DLD1 (cell line): ENCODE data around the gene PRKAG3.
"Not testable (repeated sequence)": the region's sequence is repeated elsewhere in the genome, so short reads cannot be mapped to it uniquely, and the experiment has no call there.

Source experiments
- in situ Hi-C: cut with HindIII; loops from 2 replicates; pipeline ENCODE4 v1.10.0; 2017; ENCODE audit warnings: low sequenced_read_pairs

PRKAG3 gene

DNA sequence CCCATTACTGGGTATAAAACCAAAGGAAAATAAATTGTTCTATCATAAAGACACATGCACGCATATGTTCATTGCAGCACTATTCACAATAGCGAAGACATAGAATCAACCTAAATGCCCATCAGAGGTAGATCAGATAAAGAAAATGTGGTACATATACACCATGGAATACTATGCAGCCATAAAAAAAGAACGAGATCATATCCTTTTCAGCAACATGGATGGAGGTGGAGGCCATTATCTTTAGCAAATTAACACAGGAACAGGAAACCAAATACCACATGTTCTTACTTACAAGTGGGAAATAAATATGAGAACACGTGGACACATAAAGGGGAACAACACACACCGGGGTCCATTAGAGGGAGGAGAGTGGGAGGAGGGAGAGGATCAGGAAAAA, 12.7 kb upstream of the PRKAG3 start:
- in situ Hi-C loops, result not testable (repeated sequence)

GRCh38 chr2:218839888-218840287, 8.3 kb upstream of the PRKAG3 start:
- in situ Hi-C loops, result no loop called here

GRCh38 chr2:218839430-218839829, 7.8 kb upstream of the PRKAG3 start:
- in situ Hi-C loops, result no loop called here

DNA sequence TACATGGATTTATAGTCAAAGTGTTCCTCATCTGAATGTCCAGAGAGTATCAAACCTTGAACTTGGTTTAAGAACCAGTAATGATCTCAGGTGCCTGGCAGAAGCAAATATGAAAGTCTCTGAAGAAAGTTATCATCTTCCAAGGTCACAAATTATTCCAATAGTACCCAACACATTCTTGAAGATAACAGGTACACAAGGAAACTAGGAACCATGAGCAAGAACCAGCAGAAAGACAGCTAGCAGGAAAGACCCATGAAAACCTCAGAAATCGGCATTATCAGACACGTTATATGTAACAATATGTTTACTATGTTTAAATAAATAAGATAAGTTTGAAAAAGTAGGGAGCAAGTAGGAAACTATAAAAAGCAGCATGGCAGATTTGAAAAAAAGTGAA, 5.9 kb upstream of the PRKAG3 start:
- in situ Hi-C loops, result no loop called here

DNA sequence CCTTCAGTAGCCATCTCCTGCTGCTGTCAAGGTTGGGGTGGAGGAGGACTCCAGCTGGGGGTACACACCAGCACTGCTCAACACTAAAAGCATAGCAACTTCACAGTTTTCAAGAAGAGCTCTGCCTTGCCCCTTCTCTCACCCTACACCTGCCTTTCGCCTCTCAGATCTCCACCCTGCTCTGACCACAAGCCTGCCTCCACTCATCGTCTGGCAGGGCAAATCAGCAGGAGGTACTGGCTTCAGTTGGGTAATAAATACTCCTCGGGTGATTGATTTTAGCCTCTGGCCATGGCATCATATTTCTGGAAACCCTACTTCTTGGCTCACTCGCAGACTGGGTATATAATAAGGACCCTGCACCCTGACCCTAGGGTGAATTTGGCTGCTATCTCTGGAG, 3.1 kb upstream of the PRKAG3 start:
- in situ Hi-C loops, result no loop called here

GRCh38 chr2:218833023-218833609, 1.5 kb upstream of the PRKAG3 start:
- in situ Hi-C loops, result no loop called here

DNA sequence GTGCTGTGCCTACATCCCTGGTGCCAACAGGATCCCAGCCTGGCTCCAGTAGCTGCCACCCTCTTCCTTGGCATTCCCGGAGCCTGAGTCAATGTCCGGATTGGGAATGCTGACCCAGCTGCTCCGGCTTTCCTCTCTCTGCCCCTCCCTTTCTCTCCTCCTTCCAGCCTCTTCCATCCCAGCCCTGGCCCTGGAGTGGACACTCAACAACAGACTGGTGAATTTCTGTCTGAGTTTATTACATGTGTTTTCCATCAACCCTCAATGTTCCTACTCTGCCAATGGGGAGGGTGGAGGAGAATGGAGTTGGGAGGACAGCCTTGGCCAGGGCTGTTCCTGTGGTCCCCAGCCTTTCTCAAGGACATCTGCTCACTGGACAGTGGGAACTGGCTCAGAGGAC, 917 bp upstream of the PRKAG3 start:
- in situ Hi-C loops, result no loop called here

DNA sequence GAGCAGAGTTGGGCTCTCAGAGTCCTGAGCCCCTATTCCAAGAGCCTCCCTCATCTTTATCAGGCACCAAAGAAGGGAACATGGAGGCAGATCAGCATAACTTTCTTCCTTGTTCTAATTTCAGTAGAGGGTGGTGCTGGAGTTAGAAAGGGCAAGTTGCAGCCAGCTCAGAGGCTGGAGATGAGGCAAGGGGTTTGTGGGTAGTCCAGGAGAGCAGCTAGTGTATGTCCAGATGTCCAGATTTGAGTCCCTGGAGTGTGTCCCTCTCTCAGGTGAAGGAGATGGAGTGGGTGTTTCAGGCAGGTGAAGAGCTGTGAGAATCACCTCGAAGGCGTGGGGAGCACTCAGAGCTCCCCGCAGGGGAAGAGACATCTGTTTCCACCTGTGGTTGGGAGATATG, 478 bp upstream of the PRKAG3 start:
- in situ Hi-C loops, result no loop called here

- in situ Hi-C loops, result no loop called here
Measured at GRCh38 chr2:218830526-218831306, 887 bp downstream of the PRKAG3 start.

- in situ Hi-C loops, result no loop called here
Measured at GRCh38 chr2:218829868-218830451, 1.6 kb downstream of the PRKAG3 start.

GRCh38 chr2:218828477-218828778, 3.2 kb downstream of the PRKAG3 start:
- in situ Hi-C loops, result no loop called here

- in situ Hi-C loops, result no loop called here
Measured at GRCh38 chr2:218827701-218828476, 3.7 kb downstream of the PRKAG3 start.

- in situ Hi-C loops, result no loop called here
Measured at GRCh38 chr2:218826791-218827190, 4.8 kb downstream of the PRKAG3 start.

DNA sequence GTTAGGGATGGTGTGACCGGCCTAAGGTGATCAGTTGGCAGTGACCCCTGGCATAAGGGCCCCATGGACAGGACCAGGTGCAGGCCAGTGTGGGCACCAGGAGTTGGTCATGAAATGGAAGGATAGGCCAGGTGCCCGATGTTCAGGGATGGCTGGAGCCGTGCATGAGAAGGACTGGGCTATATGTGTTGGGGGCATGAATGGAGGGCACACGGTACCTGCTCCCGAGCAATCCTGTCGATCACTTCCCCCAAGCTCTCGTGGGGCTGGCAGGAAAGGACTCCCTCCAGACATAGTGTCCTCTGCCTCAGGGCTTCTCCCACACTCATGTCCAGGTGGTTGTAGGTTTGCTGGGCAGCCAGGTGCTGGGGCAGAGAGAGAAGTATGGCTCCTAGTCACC, 7.6 kb downstream of the PRKAG3 start:
- in situ Hi-C loops, result no loop called here

DNA sequence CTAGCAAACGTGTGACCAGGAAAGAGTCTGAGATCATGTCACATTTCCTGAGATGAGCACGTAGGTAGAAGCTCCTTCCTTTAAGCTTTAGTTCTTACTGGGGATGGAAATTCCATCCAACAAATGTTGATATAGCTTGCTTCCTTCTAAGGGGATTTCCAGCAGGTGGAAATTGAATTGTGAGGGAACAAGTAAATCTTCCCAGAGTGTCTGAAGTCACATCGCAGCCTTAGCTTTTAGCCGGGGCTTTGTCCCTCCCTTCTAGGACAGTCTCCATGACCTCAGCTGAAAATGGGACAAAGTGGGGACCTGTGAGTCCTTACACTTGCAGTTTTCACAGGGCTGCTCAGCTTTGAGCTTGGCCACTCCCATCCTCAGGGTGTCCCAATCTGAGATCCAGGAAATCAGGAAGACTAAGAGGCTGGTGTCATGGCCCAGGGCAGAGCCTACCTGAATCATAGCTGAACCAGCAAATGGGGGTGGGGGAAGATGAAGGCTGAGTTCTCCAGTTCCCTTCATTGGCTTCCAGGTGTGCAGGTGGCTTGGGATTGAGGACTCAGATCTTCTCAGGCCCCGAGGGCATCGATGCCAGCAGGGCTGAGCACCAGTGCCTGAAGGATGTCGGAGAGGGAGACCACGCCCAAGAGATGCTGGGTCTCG, 8.3 kb downstream of the PRKAG3 start:
- in situ Hi-C loops, result no loop called here

- in situ Hi-C loops, result no loop called here
Measured at GRCh38 chr2:218822622-218823021, 9.0 kb downstream of the PRKAG3 start.

DNA sequence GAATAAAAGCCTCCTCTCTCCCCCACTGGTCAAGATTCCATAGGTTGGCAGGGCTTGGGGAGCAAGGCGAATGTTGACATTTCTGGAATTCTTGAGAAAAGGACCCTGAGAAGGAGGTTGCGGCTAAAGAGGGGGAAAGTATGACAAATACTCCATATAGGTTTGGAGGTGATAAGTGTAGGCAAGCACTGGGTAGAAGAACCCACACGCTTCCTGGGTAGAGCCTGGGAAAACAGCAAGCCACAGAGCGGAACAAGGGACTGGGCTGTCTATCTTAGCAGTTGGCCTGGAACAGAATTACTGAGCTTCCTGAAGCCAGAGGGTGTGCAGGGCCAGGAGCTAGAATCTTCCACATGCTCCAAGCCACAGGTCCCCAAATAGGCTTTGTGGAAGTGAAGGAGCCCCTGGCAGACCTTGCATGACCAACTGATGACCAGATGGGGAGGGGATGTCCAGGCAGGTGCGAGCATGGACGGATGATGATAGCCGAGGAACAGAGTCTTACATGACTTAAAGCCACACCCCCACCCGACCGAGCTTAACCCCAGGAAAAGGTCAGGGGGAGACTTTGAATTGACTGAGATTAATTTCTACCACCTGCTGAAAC, 9.9 kb downstream of the PRKAG3 start:
- in situ Hi-C loops, result no loop called here

DNA sequence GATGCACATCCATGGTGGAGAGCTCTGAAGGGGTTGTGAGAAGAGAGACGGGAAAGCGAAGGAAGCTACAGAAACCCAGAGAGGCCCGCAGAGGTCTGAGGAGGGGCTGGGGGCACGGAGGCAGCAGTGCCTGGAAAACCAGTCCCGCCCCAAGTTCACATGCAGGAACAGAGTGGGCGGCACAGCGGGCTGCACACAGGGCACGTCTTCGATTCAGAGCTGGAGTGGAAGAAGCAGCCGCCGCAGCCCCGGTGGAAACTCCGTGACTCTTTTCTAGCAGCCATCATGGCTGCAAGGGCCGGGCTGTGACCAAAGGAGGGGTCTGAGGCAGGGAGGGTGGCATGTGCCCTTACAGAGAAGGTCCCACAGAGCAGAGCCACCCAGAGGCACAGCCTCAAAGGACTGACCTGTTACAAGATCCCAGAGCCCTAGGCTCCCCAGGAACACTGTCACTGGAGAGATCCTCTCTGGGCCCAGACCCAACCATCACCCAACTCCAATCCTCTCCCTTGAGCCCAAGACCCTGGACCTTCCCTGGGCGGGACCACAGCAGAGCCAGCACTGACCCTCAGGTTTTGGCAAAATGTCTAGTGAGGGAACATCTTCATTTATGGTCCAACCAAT, 10.7 kb downstream of the PRKAG3 start:
- in situ Hi-C loops, result no loop called here

DNA sequence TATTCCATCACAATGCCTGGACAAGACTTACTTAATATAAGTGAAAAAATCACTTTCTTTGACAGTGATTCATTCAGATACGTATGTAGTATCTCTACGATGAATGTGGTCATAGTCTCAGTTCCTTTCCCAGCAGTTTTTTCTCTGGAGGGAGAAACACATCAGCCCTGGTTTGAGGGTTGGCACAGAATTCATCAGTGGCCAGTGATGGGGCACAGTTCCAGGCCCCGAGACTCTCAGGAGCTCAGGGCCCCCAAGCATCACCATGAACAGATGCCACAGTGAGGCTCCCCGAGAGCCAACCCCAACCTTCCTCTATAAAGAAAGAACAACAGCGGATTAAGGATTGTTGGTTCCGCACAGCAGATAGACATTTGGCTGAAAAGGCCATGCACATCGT, 12.5 kb downstream of the PRKAG3 start:
- in situ Hi-C loops, result no loop called here

DNA sequence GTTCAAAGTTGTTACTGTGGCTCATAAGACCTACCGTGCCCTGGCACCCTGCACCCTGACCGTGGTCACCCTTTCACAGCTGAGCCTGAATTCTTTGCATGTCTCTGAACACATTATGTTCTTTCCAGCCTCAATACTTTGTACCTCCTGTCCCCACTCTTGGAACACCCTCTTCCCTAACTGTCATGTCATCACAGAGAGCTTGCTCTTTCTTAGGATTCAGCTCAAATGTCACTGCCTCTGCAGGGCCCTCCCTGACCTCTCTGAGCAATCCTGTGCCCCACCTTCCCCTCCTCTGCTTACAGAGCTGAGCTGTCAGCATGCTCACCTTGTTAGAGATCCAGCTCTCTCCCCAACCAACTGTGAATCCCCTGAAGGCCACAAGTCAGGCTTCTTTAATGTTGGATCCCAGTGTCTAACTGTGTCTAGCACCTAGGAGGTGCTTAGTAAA, 15.0 kb downstream of the PRKAG3 start:
- in situ Hi-C loops, result no loop called here
